ENCODE measurements around the gene SOD2. TPM values are rescaled to one million over a fixed set of nuclear protein-coding genes. Genes with fewer than 3 reads are reported as not detected.

SOD2 gene
- total and polyA plus RNA-seq, 9 of the 15 experiments (the other 6 are each of a cell fraction or from before 2014, with no cell fraction given), result 39.8 to 140 (median 95.8) TPM

- POLR2A ChIA-PET, result interaction anchor here (0.6 to 1.4 kb wide), 3 partner anchors 11 to 365 kb away, joined by 3 read pairs; no protein-coding TSS in a partner anchor
- CTCF ChIA-PET (ENCODE audit: low intra/inter-chr PET ratio), result no interaction called here
Measured at GRCh38 chr6:159723259-159723658, 30.2 kb upstream of the SOD2 start.

More at GRCh38 chr6:159723259-159723658, 30.2 kb upstream of the SOD2 start:
- H3K9me3 ChIP-seq (replicated peaks; ENCODE audit: control insufficient read depth, insufficient read depth, low read depth, low read length), result peaks cover 5% of the 10 kb centered on the region; the same call in 1 of the 2 replicates
- no peak overlapping the region for H2AFZ ChIP-seq (ENCODE audit: low read depth, low read length)
- no peak for ATAC-seq
- H4K20me1 ChIP-seq (replicated peaks; ENCODE audit: control insufficient read depth, insufficient read depth, low read length), result 0 out of 2 replicates have a peak, but pooled peaks cover under 1% of the 10 kb centered on the region
- intact Hi-C loops (cut with micrococcal nuclease) (loop anchor here (5.0 to 10.0 kb wide), 2 partner anchors 129 to 252 kb away; no protein-coding TSS in a partner anchor), in situ Hi-C loops (cut with MboI) (no loop called here)
- peaks cover 12% of the 10 kb centered on the region in 2 experiments for H3K4me1 ChIP-seq (replicated peaks in 1 of 2; ENCODE audit: control insufficient read depth in 2 of 2, insufficient read depth in 2 of 2, low read length in 2 of 2)
- H3K9ac ChIP-seq (ENCODE audit: insufficient read depth in 1 of 2, low read depth in 2 of 2, low read length in 2 of 2), result no peak overlapping the region
- 94% methylated on average over 2 of the region's 2 CpGs for WGBS (ENCODE audit: insufficient coverage, low coverage, missing lambda C conversion rate)
- no TSS peak for BruUV-seq (replicated peaks)
- H3K4me2 ChIP-seq (ENCODE audit: insufficient read depth, low read length), result no peak overlapping the region
- no peaks in the 10 kb centered on the region for H3K9me1 ChIP-seq (ENCODE audit: control insufficient read depth, insufficient read depth, low read length)
- H3K27me3 ChIP-seq (ENCODE audit: control insufficient read depth in 2 of 2, insufficient read depth in 2 of 2, low read length in 2 of 2), result no peaks in the 10 kb centered on the region
- peaks cover 58% of the 10 kb centered on the region for H3K79me2 ChIP-seq (ENCODE audit: control insufficient read depth, insufficient read depth, low read length)
- no peak for TF ChIP-seq UBTF (IDR thresholded peaks at IDR 0.05; ENCODE audit: borderline replicate concordance in 1 of 2, low read depth in 2 of 2, low read length in 2 of 2)
- no peak for TF ChIP-seq ZNF23 (CRISPR knock-in tag; IDR thresholded peaks at IDR 0.05)
- no peak for TF ChIP-seq SMAD3 (CRISPR knock-in tag; conservative IDR thresholded peaks at IDR 0.05)
- TF ChIP-seq ZNF408 (CRISPR knock-in tag; IDR thresholded peaks at IDR 0.05; ENCODE audit: low read depth), result no peak
- TF ChIP-seq, protein P1, sequence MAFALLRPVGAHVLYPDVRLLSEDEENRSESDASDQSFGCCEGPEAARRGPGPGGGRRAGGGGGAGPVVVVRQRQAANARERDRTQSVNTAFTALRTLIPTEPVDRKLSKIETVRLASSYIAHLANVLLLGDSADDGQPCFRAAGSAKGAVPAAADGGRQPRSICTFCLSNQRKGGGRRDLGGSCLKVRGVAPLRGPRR (CRISPR knock-in tag; IDR thresholded peaks at IDR 0.05), result no peak
- no peak for TF ChIP-seq POLR2B (IDR thresholded peaks at IDR 0.05; ENCODE audit: low read depth, partially characterized antibody)
- peaks cover 11% of the 10 kb centered on the region; the same call in 2 of the 3 replicates for H3K36me3 ChIP-seq (ENCODE audit: control insufficient read depth, insufficient read depth, low read length)
- no peak overlapping the region for H3K4me3 ChIP-seq
- no peak for DNase-seq (ENCODE audit: extremely low read depth in 1 of 4, low spot score in 3 of 4)
- H3K27ac ChIP-seq (ENCODE audit: extremely low read depth, low read depth, low read length), result no peak overlapping the region
- no peak for FAIRE-seq
